Activated naive CD8-positive, alpha-beta T cell treated with anti-CD3 and anti-CD28 coated beads, Interleukin-2, amount 10 ng/mL, durations not matched to agents 7 days and 5 days (primary cell): ENCODE results near the gene OR8B12. TPM values are rescaled to one million over a fixed set of nuclear protein-coding genes. Genes with fewer than 3 reads are reported as not detected.
"Not testable (repeated sequence)": the region's sequence is repeated elsewhere in the genome, so short reads cannot be mapped to it uniquely, and the experiment has no call there.

Source experiments
- ATAC-seq: fragments of 150-1000 bp; cut with Tn5 transposase; one replicate; pipeline ENCODE4 v1.10.0; 2021; ENCODE audit warnings: low read depth, moderate library complexity
- POLR2A ChIA-PET: fragments of 350-600 bp; sonication (Branson Sonifier 250); formaldehyde crosslinking; loops from one replicate; lab custom pipeline; 2021; ENCODE audit warnings: antibody characterized with exemption; lab: Charles Lee
- DNase-seq: peaks from one replicate; pipeline ENCODE4 v3.0.0; 2021
- H3K27ac Mint-ChIP-seq: one replicate; pipeline ENCODE4 v1.8.0; 2022; ENCODE audit warnings: mild to moderate bottlenecking, mixed read lengths
- H3K27me3 Mint-ChIP-seq: one replicate; pipeline ENCODE4 v1.8.0; 2022; ENCODE audit warnings: mild to moderate bottlenecking, moderate library complexity, mixed read lengths
- H3K36me3 Mint-ChIP-seq: one replicate; pipeline ENCODE4 v1.8.0; 2021; ENCODE audit warnings: mild to moderate bottlenecking, mixed read lengths
- H3K4me1 Mint-ChIP-seq: one replicate; pipeline ENCODE4 v1.8.0; 2021; ENCODE audit warnings: mixed read lengths
- H3K4me3 Mint-ChIP-seq: one replicate; pipeline ENCODE4 v1.8.0; 2022; ENCODE audit warnings: mild to moderate bottlenecking, moderate library complexity, mixed read lengths
- H3K9me3 Mint-ChIP-seq: one replicate; pipeline ENCODE4 v1.8.0; 2021; ENCODE audit warnings: mixed read lengths
- total RNA-seq, 2 experiments: library from RNA; stranded (reverse); gene quantifications; one replicate each; pipeline ENCODE4 v1.2.3, GENCODE V29; 2021

The OR8B12 gene
- total RNA-seq, 2 experiments from 2014 or later, result not detected

DNA sequence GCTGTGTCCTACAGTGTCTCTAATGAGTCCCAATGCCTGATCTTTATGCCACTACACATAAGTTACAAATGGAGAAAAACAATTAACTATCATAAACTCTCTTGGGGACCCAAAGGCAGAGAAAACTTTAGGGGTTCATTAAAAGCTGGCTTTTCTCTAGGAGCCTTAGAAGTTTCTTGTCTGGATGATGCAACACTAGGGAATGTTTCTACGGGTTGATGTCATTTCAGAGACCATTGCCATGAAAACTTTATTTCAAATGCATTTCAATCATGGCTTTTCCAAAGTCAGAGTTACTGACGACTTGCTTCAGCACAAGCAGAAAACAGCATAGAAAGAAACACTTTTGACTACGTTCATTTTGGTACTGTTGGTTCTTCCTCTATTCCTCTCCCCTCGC lies 8.5 kb upstream of the OR8B12 start:
- DNase-seq (no peak), ATAC-seq (no peak)
- Mint-ChIP-seq H3K27ac (no peak overlapping the region), H3K4me3 (no peak overlapping the region), H3K36me3 (no peaks in the 10 kb centered on the region), H3K27me3 (no peaks in the 10 kb centered on the region), H3K4me1 (no peaks in the 10 kb centered on the region), H3K9me3 (no peaks in the 10 kb centered on the region)
- POLR2A ChIA-PET, result no interaction called here

DNA sequence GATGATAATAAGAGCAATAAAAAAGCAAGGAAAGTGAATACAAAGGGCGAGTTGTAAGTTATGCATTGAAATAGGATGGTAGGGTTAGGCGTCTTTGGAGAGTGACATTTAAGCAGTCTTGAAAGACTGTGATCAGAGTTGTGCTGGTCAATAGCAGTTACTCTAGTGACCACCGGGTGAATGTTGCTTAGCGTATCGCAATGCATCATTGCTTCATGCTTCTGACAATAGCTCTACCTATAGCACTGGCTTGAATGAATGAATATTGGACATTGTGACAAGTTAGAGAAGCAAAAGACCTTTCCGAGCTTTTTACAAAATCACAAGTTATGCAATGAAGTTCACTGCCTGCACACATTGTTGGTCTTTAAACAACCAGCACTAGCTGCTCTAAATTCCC lies 7.7 kb upstream of the OR8B12 start:
- Mint-ChIP-seq H3K27ac (no peak overlapping the region), H3K9me3 (no peaks in the 10 kb centered on the region), H3K27me3 (no peaks in the 10 kb centered on the region), H3K4me3 (no peak overlapping the region), H3K4me1 (no peaks in the 10 kb centered on the region), H3K36me3 (no peaks in the 10 kb centered on the region)
- ATAC-seq, result no peak
- POLR2A ChIA-PET, result no interaction called here
- DNase-seq, result no peak

DNA sequence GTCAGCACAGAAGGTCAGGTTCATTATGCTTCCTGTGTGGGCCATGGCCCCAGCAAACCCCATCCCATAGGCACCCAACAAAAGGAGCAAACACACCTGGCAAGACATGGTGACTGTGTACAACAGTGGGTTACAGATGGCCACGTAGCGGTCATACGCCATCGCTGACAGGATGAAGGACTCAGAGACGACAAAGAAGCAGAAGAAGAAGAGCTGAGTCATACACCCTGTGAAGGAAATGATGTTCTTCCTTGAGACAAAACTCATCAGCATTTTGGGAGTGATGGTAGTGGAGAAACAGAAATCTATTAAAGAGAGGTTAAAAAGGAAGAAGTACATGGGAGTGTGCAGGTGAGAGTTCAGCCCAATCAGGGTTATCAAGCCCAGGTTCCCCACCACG lies 309 bp downstream of the OR8B12 start:
- no peak for DNase-seq
- Mint-ChIP-seq H3K27me3 (peaks cover 20% of the 10 kb centered on the region), H3K9me3 (no peaks in the 10 kb centered on the region), H3K27ac (no peak overlapping the region), H3K4me3 (no peak overlapping the region), H3K36me3 (no peaks in the 10 kb centered on the region), H3K4me1 (peaks cover 1% of the 10 kb centered on the region)
- no peak for ATAC-seq
- POLR2A ChIA-PET, result no interaction called here

DNA sequence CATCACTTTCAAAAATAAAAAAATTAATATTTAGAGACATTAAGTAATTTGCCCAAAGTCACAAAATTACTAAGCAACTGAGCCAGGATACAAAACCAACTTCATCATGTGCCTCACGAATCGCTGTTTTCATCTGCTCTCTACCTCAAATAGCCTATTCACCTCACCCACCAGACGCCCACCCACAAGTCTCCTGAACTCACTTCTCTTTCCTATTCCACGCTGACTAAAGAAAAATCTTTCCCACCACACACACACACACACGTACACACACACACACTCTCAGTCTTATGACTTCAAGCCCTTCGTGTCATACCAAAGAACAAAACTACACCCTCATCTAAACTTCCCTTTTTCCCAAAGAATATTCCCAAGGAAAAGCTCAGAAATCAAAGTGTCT lies 2.2 kb downstream of the OR8B12 start:
- POLR2A ChIA-PET, result no interaction called here
- H3K27me3 Mint-ChIP-seq, result peaks cover 22% of the 10 kb centered on the region
- no peaks in the 10 kb centered on the region for H3K36me3 Mint-ChIP-seq
- H3K4me3 Mint-ChIP-seq, result no peak overlapping the region
- no peaks in the 10 kb centered on the region for H3K9me3 Mint-ChIP-seq
- ATAC-seq (no peak), DNase-seq (no peak)
- H3K27ac Mint-ChIP-seq, result no peak overlapping the region
- H3K4me1 Mint-ChIP-seq, result peaks cover 3% of the 10 kb centered on the region

DNA sequence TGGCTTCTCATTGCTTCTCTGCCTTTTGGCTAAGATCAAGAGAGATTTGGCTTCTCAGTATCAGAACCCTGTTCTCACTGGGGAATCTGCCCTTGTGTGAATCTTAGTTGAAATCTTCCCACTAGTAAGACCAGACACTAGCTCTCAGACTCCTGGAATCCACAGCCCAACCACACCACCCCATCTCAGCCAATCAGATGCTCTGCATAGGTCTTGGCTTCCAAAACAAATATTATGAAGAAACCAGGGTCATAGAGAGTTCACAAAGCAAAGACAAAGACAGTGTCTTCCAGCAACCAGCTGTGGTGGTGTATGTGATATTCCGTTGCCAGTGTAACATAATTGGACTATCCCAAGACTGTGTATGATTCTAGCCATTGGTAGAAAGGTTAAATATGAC lies 5.4 kb downstream of the OR8B12 start:
- Mint-ChIP-seq H3K4me1 (peaks cover 3% of the 10 kb centered on the region), H3K36me3 (no peaks in the 10 kb centered on the region), H3K27ac (no peak overlapping the region), H3K27me3 (peaks cover 12% of the 10 kb centered on the region), H3K4me3 (no peak overlapping the region), H3K9me3 (no peaks in the 10 kb centered on the region)
- ATAC-seq (no peak), DNase-seq (no peak)
- POLR2A ChIA-PET, result no interaction called here

DNA sequence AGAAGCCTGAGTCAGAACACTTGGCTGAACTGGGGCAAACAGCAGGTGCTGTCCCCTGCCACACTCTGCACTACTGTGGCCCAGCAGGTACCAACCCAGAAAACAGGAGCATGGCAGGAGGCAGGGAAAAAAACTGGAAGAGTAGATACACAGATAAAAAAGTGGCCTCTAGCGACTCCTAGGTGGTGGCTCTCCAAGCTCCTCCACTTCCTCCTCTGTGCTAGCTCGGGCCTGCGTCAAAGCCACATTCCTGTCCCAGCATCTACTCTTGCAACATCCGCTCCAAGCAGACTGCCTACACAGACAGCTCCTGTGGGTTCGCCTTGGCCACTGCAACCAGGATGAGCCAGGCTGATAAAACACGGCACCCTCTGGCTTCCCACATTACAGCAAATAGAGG lies 6.9 kb downstream of the OR8B12 start:
- H3K9me3 Mint-ChIP-seq, result no peaks in the 10 kb centered on the region
- POLR2A ChIA-PET, result no interaction called here

DNA sequence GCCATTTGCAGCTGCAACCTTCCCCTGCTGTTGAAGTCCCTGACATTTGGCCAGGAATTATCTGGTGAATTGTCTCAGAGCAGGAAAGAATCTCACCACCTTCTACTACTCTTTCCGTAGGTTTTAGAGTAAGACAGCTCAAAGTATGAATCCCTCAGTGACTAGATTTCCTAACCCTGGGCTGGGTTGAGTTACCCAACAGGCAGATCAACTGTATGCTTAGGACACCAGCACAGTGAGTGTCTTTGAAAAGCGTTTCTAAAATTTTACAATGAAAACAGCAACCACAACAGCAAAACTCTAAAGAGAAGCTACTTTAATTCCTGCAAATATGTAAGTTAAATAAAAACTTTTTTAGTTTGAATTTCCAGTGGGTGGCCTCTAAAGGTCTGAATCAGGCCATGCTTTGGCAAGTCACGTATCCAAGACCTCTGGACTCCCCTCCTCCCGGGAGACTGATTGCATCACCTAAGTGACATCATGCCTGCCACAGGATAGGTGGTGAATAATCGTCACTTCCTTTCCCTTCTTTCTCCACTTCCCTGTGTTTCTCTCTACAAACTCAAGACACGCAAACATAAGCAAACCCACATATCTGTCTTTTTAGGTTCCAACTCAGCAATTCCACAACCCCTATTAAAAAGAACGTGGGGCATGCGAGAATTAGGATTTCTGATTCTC lies 7.8 kb downstream of the OR8B12 start:
- Mint-ChIP-seq H3K27me3 (peaks cover 8% of the 10 kb centered on the region), H3K36me3 (no peaks in the 10 kb centered on the region), H3K4me1 (peaks cover 2% of the 10 kb centered on the region), H3K4me3 (no peak overlapping the region), H3K27ac (no peak overlapping the region), H3K9me3 (no peaks in the 10 kb centered on the region)
- DNase-seq, result no peak
- no peak for ATAC-seq
- POLR2A ChIA-PET, result no interaction called here

More for the DNA sequence above, 6.9 kb downstream of the OR8B12 start:
- DNase-seq (no peak), ATAC-seq (no peak)
- Mint-ChIP-seq H3K27me3 (peaks cover 12% of the 10 kb centered on the region), H3K4me1 (peaks cover 2% of the 10 kb centered on the region), H3K27ac (no peak overlapping the region), H3K36me3 (no peaks in the 10 kb centered on the region), H3K4me3 (no peak overlapping the region)

DNA sequence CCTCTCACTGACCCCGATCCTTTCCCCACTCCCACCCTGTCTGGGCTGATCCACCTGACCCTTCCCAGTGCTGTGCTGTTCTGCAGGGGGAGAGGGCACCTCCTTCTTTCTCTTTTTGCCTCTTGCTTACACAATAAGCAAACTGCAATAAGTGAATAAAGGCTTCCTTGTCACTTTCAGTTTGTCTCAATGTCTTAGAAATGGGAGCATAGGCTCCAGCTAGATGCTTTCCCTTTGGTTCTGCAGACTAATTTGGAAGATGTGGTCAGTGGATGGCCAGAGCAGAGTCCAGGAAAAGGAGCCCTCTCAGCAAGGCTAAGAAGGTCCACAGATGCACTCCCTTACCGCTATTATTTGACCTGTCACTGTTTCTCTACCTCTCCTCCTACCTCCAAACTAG lies 9.4 kb downstream of the OR8B12 start:
- POLR2A ChIA-PET, result no interaction called here
- DNase-seq (no peak), ATAC-seq (no peak)
- H3K27me3 Mint-ChIP-seq, result peaks cover 5% of the 10 kb centered on the region
- H3K4me1 Mint-ChIP-seq, result peaks cover 2% of the 10 kb centered on the region
- no peaks in the 10 kb centered on the region for H3K36me3 Mint-ChIP-seq
- H3K27ac Mint-ChIP-seq, result no peak overlapping the region
- no peaks in the 10 kb centered on the region for H3K9me3 Mint-ChIP-seq
- H3K4me3 Mint-ChIP-seq, result no peak overlapping the region

DNA sequence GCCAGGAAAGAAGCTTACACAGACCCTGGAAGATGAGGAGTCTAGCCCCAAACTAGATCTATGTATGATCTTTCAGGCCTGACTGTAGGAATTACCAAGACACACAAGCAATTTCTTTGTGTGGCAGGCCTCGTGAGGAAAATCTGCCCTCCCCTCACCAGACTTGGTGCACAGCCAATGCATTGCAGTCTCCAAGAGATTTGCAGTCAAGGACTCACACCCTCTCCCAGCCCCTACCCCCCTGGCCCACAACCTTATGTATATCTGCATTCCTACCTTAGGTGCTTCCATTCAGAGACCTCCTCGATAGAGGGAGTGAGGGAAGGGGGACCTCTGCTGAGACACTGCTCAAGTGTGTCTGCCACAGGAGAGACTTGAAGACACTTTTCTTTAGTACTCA lies 9.8 kb downstream of the OR8B12 start:
- Mint-ChIP-seq H3K4me3 (no peak overlapping the region), H3K27ac (no peak overlapping the region), H3K36me3 (no peaks in the 10 kb centered on the region), H3K4me1 (peaks cover 2% of the 10 kb centered on the region), H3K27me3 (peaks cover 5% of the 10 kb centered on the region), H3K9me3 (no peaks in the 10 kb centered on the region)
- POLR2A ChIA-PET, result no interaction called here
- no peak for ATAC-seq
- no peak for DNase-seq

DNA sequence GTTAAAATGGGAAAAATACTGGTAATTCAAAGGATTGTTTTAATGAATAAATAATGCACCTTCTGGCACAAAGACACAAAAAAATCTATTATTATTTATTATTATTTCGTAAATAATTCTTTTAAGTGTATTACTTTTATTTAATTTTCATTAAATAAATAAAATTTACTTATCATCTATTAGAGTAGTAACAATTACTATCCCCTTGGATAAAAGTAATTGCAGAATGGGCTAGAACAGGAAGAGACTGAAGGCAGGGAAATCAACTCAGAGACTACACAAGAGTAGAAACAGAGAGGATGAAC lies 23.0 kb downstream of the OR8B12 start:
- no peak for ATAC-seq
- POLR2A ChIA-PET, result no interaction called here
- Mint-ChIP-seq H3K4me1 (no peaks in the 10 kb centered on the region), H3K27ac (no peak overlapping the region), H3K4me3 (no peak overlapping the region), H3K27me3 (peaks cover 3% of the 10 kb centered on the region), H3K36me3 (no peaks in the 10 kb centered on the region), H3K9me3 (no peaks in the 10 kb centered on the region)
- no peak for DNase-seq

DNA sequence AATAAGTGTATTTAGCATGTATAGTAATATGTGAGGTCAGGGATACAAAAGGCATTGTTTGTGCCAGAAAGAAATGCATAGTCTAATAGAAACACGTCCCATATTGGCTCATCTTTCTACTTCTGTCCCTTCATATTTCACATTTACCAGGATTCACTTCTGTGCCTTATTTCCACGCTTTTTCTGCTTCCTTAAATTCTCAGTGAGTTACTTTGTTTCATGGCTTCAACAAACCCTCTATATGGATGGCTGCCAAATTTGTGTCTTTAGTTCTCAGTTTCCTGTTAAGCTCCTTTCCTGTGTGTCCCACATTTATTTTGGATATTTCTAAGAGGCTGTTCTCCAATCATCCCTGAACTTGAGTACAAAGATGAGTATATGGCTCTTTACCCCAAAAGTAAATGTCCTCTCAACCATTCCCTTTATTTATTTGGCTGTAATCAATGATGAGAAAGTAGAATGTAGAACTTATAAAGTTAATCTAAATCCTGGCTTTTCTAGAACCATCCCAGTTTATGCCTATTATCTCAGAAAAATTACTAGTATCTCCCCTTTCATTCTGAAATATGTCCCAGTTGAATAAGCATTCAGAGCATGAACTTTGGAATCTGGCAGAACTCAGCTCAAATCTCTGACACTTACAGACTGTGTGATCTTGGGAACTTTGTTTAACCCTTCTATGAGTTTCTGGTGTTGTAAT lies 23.5 kb downstream of the OR8B12 start:
- no peak overlapping the region for H3K27ac Mint-ChIP-seq
- H3K4me1 Mint-ChIP-seq, result no peaks in the 10 kb centered on the region
- no peaks in the 10 kb centered on the region for H3K9me3 Mint-ChIP-seq
- ATAC-seq (no peak), DNase-seq (no peak)
- H3K36me3 Mint-ChIP-seq, result no peaks in the 10 kb centered on the region
- POLR2A ChIA-PET, result no interaction called here
- H3K4me3 Mint-ChIP-seq, result no peak overlapping the region
- peaks cover 3% of the 10 kb centered on the region for H3K27me3 Mint-ChIP-seq

DNA sequence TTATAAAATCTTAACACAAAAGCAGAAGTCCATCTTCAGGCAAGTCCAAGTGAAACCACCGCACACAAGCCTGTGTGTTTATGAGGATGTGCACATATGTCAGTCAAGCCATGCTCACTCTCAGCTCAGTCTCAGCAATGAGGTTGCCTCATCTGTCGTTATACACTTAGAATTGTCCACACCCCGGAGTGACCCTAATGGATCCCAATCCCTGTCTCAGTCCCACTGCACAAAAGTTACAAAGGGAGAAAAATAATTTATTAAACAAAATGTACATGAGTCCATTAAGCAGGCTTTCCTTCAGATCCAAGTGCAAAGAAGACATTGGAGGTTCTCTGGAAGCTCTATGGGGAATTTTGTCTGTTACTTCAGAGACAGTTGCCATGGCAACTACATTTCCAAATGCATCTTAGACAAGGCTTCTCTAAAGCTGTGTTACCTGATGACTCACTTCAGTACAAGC lies 24.4 kb downstream of the OR8B12 start:
- H3K27me3 Mint-ChIP-seq, result peaks cover 3% of the 10 kb centered on the region
- ATAC-seq, result no peak

DNA sequence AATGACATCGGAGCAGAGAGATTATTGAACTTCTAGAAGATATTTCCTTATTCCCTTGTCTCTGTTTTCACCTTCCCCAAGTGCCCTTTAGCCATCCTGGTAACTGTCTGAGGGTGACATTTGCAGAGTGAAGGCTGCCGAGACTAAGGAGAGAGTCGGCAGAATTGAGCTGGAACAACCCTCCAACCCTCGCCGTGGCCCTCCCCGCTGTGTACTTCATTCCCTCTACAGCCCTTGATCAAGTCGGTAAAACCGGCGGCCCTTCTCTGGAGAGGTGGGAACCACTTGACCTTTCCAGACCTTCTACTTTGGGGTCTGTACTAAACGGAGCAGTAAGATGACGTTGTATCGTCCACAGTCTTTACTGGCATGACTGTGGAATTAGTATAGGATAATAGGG lies 26.1 kb downstream of the OR8B12 start:
- ATAC-seq (no peak), DNase-seq (no peak)
- Mint-ChIP-seq H3K4me1 (no peaks in the 10 kb centered on the region), H3K4me3 (no peak overlapping the region), H3K27ac (no peak overlapping the region), H3K27me3 (peaks cover 2% of the 10 kb centered on the region), H3K36me3 (no peaks in the 10 kb centered on the region), H3K9me3 (no peaks in the 10 kb centered on the region)
- POLR2A ChIA-PET, result no interaction called here

More for the DNA sequence above, 24.4 kb downstream of the OR8B12 start:
- POLR2A ChIA-PET, result no interaction called here
- H3K9me3 Mint-ChIP-seq, result no peaks in the 10 kb centered on the region
- no peak overlapping the region for H3K4me3 Mint-ChIP-seq
- no peak overlapping the region for H3K27ac Mint-ChIP-seq
- H3K36me3 Mint-ChIP-seq, result no peaks in the 10 kb centered on the region
- DNase-seq, result no peak
- H3K4me1 Mint-ChIP-seq, result no peaks in the 10 kb centered on the region

DNA sequence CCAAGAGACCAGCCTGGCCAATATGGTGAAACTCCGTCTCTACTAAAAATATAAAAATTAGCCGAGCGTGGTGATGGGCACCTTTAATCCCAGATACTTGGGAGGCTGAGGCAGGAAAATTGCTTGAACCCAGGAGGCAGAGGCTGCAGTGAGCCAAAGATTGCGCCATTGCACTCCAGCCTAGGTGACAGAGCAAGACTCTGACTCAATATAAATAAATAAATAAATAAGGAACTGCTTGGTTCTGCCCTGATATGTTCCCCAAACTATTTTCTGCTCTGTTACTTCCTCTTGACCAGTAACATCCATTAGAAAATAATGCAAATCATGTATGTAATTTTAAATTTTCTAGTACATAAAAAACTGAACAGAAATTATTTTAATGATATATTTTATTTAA lies 28.8 kb downstream of the OR8B12 start:
- H3K4me3 Mint-ChIP-seq, H3K9me3 Mint-ChIP-seq, POLR2A ChIA-PET: not testable (repeated sequence)

More for the DNA sequence above, 28.8 kb downstream of the OR8B12 start:
- H3K27me3 Mint-ChIP-seq, H3K4me1 Mint-ChIP-seq, H3K27ac Mint-ChIP-seq, ATAC-seq, DNase-seq, H3K36me3 Mint-ChIP-seq: not testable (repeated sequence)
